ENCODE measurements around the gene CTNNBIP1. TPM values are rescaled to one million over a fixed set of nuclear protein-coding genes. Genes with fewer than 3 reads are reported as not detected.

The CTNNBIP1 gene
- polyA plus RNA-seq, 1 donor (not counting 4 experiments of a cell fraction or from before 2014, with no cell fraction given) = 92.3 TPM

- no peaks in the 10 kb centered on the region for H4K20me1 ChIP-seq (ENCODE audit: control insufficient read depth, extremely low read depth, insufficient read depth, low read length)
- H3K79me2 ChIP-seq (ENCODE audit: control insufficient read depth, insufficient read depth, low read length) = peaks cover 47% of the 10 kb centered on the region
- H3K9me1 ChIP-seq (ENCODE audit: control insufficient read depth, extremely low read depth, insufficient read depth, low read length) = no peaks in the 10 kb centered on the region
- no peaks in the 10 kb centered on the region for H3K27me3 ChIP-seq (ENCODE audit: control insufficient read depth, extremely low read depth, insufficient read depth, low read length)
- no peaks in the 10 kb centered on the region for H3K36me3 ChIP-seq (ENCODE audit: control insufficient read depth in 2 of 2, extremely low read depth in 1 of 2, insufficient read depth in 2 of 2, low read length in 2 of 2)
- H2AFZ ChIP-seq (ENCODE audit: control insufficient read depth, low read length) = no peak overlapping the region
- peaks cover 47% of the 10 kb centered on the region for H3K4me1 ChIP-seq (ENCODE audit: control insufficient read depth, extremely low read depth, insufficient read depth, low read length)
- no peak overlapping the region for H3K9ac ChIP-seq (ENCODE audit: control insufficient read depth, extremely low read depth, insufficient read depth, low read length)
- dilution Hi-C loops (cut with MboI; ENCODE audit: extremely low pct_ligation_motif_present, low sequenced_read_pairs) = no loop called here
- DNase-seq (ENCODE audit: low read depth, low spot score) (no peak), FAIRE-seq (peak; percentile 69)
- peak overlapping the region; percentile 38 for H3K4me2 ChIP-seq (ENCODE audit: control insufficient read depth, extremely low read depth, insufficient read depth, low read depth, low read length)
- H3K4me3 ChIP-seq (ENCODE audit: control insufficient read depth in 2 of 3, extremely low read depth in 1 of 3, insufficient read depth in 2 of 3, low read depth in 1 of 3, low read length in 3 of 3) = no peak overlapping the region
- no peak overlapping the region for H3K27ac ChIP-seq (ENCODE audit: control insufficient read depth, insufficient read depth, low read length)
- H3K9me3 ChIP-seq (ENCODE audit: control insufficient read depth, low read depth, low read length) = no peaks in the 10 kb centered on the region
- TF ChIP-seq CTCF (optimal IDR thresholded peaks at IDR 0.05 in 1 of 3, IDR thresholded peaks at IDR 0.05 in 1 of 3, conservative IDR thresholded peaks at IDR 0.05 in 1 of 3; ENCODE audit: extremely low read depth in 1 of 3, insufficient read depth in 2 of 3, low read length in 3 of 3) (no peak), EZH2 (IDR thresholded peaks at IDR 0.05; ENCODE audit: low read length) (no peak)
Measured at GRCh38 chr1:9901148-9902059, 8.7 kb downstream of the CTNNBIP1 start.

- Histone ChIP-seq H3K4me3 (ENCODE audit: control insufficient read depth in 2 of 3, extremely low read depth in 1 of 3, insufficient read depth in 2 of 3, low read depth in 1 of 3, low read length in 3 of 3) (no peak overlapping the region), H2AFZ (ENCODE audit: control insufficient read depth, low read length) (no peak overlapping the region), H3K4me2 (ENCODE audit: control insufficient read depth, extremely low read depth, insufficient read depth, low read depth, low read length) (peak overlapping the region; percentile 18), H3K27me3 (ENCODE audit: control insufficient read depth, extremely low read depth, insufficient read depth, low read length) (no peaks in the 10 kb centered on the region), H3K36me3 (ENCODE audit: control insufficient read depth in 2 of 2, extremely low read depth in 1 of 2, insufficient read depth in 2 of 2, low read length in 2 of 2) (peaks cover 0 to 8% of the 10 kb centered on the region in 2 experiments), H3K9me1 (ENCODE audit: control insufficient read depth, extremely low read depth, insufficient read depth, low read length) (no peaks in the 10 kb centered on the region), H4K20me1 (ENCODE audit: control insufficient read depth, extremely low read depth, insufficient read depth, low read length) (no peaks in the 10 kb centered on the region), H3K79me2 (ENCODE audit: control insufficient read depth, insufficient read depth, low read length) (peaks cover 46% of the 10 kb centered on the region), H3K9me3 (ENCODE audit: control insufficient read depth, low read depth, low read length) (no peaks in the 10 kb centered on the region), H3K4me1 (ENCODE audit: control insufficient read depth, extremely low read depth, insufficient read depth, low read length) (peaks cover 42% of the 10 kb centered on the region), H3K9ac (ENCODE audit: control insufficient read depth, extremely low read depth, insufficient read depth, low read length) (peak overlapping the region; percentile 5), H3K27ac (ENCODE audit: control insufficient read depth, insufficient read depth, low read length) (peak overlapping the region; percentile 2)
- TF ChIP-seq CTCF (optimal IDR thresholded peaks at IDR 0.05 in 1 of 3, IDR thresholded peaks at IDR 0.05 in 1 of 3, conservative IDR thresholded peaks at IDR 0.05 in 1 of 3; ENCODE audit: extremely low read depth in 1 of 3, insufficient read depth in 2 of 3, low read length in 3 of 3) = peak in 1 of 3 experiments; percentile 17
- TF ChIP-seq EZH2 (IDR thresholded peaks at IDR 0.05; ENCODE audit: low read length) = no peak
- FAIRE-seq = peak; percentile 13
- no peak for DNase-seq (ENCODE audit: low read depth, low spot score)
- dilution Hi-C loops (cut with MboI; ENCODE audit: extremely low pct_ligation_motif_present, low sequenced_read_pairs) = no loop called here
Measured at GRCh38 chr1:9900142-9901043, 9.7 kb downstream of the CTNNBIP1 start.

Data from keratinocyte (primary cell).